Endothelial cell (in vitro differentiated cells): Measurements from ENCODE around the gene RERE. TPM values are rescaled to one million over a fixed set of nuclear protein-coding genes. Genes with fewer than 3 reads are reported as not detected.

Experiments used
- DNase-seq: peaks from one replicate; pipeline ENCODE4 v3.0.0; 2021; ENCODE audit warnings: low spot score
- H3K27ac Mint-ChIP-seq: one replicate; pipeline ENCODE4 v1.8.0; 2021; ENCODE audit warnings: mixed read lengths, inconsistent platforms; ENCODE audit not compliant: unreplicated experiment
- H3K27me3 Mint-ChIP-seq: one replicate; pipeline ENCODE4 v1.8.0; 2021; ENCODE audit warnings: mild to moderate bottlenecking, moderate library complexity, mixed read lengths, inconsistent platforms; ENCODE audit not compliant: unreplicated experiment
- H3K36me3 Mint-ChIP-seq: one replicate; pipeline ENCODE4 v1.8.0; 2021; ENCODE audit warnings: mild to moderate bottlenecking, low read depth, mixed read lengths, inconsistent platforms; ENCODE audit not compliant: unreplicated experiment
- H3K4me1 Mint-ChIP-seq: one replicate; pipeline ENCODE4 v1.8.0; 2021; ENCODE audit warnings: mild to moderate bottlenecking, mixed read lengths, inconsistent platforms; ENCODE audit not compliant: unreplicated experiment
- H3K4me3 Mint-ChIP-seq: one replicate; pipeline ENCODE4 v1.8.0; 2021; ENCODE audit warnings: mild to moderate bottlenecking, mixed read lengths, inconsistent platforms; ENCODE audit not compliant: unreplicated experiment
- H3K9me3 Mint-ChIP-seq: one replicate; pipeline ENCODE4 v1.8.0; 2021; ENCODE audit warnings: mixed read lengths, inconsistent platforms; ENCODE audit not compliant: unreplicated experiment
- total RNA-seq: library from RNA; stranded (reverse); fragmentation: NEBNext Ultra II Directional; extraction: Animal tissue kit (Norgen Biotek cat#: 25700); gene quantifications from one replicate; pipeline ENCODE4 v1.2.1, GENCODE V29; 2021; ENCODE audit not compliant: unreplicated experiment
- TF ChIP-seq, protein P1 (sequence below): fragments of 200-600 bp; sonication (generic); IDR thresholded peaks from one replicate; pipeline ENCODE4 v1.5.0; 2021; ENCODE audit warnings: antibody characterized with exemption; ENCODE audit not compliant: unreplicated experiment

The RERE gene
- total RNA-seq, 1 donor from 2014 or later: 115 TPM

DNA sequence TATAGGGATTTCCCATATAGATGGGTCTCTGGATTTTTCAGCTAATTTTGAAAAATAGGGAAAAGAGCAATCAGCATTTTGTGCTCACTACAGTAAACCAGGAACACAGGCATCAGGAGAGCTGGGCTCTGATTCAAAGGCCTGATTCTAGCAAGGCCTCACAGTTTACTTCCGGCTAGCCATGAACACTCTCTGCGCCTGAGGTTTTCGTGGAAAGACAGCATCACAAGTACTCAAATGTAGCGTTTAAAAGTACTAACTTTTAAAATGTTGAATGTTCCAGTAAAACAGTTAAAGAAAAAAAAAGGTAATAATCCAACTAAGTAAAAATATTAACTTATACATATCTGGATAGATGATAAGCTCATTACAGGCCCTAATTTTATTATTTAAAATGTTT, 379.0 kb downstream of the RERE start:
- no peaks in the 10 kb centered on the region for H3K36me3 Mint-ChIP-seq
- TF ChIP-seq, protein P1, sequence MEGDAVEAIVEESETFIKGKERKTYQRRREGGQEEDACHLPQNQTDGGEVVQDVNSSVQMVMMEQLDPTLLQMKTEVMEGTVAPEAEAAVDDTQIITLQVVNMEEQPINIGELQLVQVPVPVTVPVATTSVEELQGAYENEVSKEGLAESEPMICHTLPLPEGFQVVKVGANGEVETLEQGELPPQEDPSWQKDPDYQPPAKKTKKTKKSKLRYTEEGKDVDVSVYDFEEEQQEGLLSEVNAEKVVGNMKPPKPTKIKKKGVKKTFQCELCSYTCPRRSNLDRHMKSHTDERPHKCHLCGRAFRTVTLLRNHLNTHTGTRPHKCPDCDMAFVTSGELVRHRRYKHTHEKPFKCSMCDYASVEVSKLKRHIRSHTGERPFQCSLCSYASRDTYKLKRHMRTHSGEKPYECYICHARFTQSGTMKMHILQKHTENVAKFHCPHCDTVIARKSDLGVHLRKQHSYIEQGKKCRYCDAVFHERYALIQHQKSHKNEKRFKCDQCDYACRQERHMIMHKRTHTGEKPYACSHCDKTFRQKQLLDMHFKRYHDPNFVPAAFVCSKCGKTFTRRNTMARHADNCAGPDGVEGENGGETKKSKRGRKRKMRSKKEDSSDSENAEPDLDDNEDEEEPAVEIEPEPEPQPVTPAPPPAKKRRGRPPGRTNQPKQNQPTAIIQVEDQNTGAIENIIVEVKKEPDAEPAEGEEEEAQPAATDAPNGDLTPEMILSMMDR: no peak
- no peak for DNase-seq
- H3K4me3 Mint-ChIP-seq: no peak overlapping the region
- H3K27ac Mint-ChIP-seq: peak overlapping the region; percentile 99
- no peaks in the 10 kb centered on the region for H3K9me3 Mint-ChIP-seq
- peaks cover 31% of the 10 kb centered on the region for H3K4me1 Mint-ChIP-seq
- peaks cover 4% of the 10 kb centered on the region for H3K27me3 Mint-ChIP-seq

DNA sequence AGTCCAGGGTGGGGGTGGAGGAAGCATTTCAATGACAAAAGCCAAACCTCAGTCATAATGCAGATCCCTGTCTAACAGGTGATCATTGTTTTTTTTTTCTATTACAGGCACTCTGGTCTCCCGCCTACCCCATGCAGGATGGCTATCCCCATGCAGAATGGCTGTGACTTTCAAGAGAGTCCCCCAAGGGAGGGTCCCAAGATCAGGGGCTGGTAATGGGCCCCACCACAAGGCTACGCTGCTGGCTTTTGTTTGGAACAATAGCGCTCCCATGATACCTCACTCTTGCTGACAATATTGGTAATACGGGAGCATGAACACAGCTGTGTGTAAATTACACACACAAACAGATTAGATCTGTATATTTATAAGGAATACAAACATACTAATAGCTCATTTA, 380.1 kb downstream of the RERE start:
- Mint-ChIP-seq H3K4me1 (peaks cover 33% of the 10 kb centered on the region), H3K36me3 (peaks cover under 1% of the 10 kb centered on the region), H3K9me3 (no peaks in the 10 kb centered on the region), H3K4me3 (no peak overlapping the region), H3K27ac (peak overlapping the region; percentile 68), H3K27me3 (peaks cover 5% of the 10 kb centered on the region)
- TF ChIP-seq, protein P1: no peak
- no peak for DNase-seq

DNA sequence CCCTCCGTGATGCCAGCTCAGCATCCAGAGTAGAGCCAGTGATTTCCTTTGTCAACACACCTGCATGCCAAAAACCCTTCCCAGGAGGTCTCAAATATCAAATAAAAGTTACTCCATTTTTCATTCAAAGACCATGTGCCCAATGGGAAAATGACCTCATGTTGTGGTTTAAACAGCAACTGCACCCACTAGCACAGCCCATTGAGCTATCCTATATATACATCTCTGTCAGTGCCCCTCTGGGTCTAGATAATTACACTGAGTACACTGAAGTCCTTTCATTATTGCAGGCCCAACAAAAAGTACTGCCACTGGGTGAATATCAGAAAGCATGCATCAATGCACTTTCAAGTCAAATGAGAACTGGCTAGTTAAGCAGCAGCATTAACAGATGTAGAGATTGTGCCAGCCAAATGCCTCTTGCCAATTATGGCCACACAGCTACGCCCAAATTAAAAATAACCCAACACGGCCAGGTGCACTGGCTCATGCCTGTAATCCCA, 381.8 kb downstream of the RERE start:
- H3K36me3 Mint-ChIP-seq: peaks cover 3% of the 10 kb centered on the region
- TF ChIP-seq, protein P1: no peak
- DNase-seq: no peak
- no peaks in the 10 kb centered on the region for H3K9me3 Mint-ChIP-seq
- H3K27me3 Mint-ChIP-seq: peaks cover 9% of the 10 kb centered on the region
- H3K4me3 Mint-ChIP-seq: no peak overlapping the region
- no peak overlapping the region for H3K27ac Mint-ChIP-seq
- peaks cover 36% of the 10 kb centered on the region for H3K4me1 Mint-ChIP-seq

DNA sequence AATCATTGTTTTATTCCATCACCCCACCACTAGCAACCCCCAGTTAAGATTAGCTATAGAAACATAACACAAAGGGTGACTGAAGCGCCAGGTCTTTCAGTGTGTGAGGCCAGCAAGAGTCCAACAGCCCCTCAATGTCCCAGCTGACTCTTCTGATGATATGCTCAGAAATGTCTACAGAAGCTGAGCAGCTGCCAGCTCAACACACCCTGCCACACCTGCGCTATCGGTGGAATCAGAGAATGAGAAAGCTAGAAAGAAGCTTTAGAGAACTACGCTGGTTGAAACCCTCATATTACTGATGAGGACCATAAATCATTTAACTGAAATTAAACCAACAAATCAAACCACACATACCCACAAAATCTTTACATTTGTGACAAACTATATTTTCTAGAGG, 383.3 kb downstream of the RERE start:
- peaks cover 9% of the 10 kb centered on the region for H3K27me3 Mint-ChIP-seq
- no peak overlapping the region for H3K27ac Mint-ChIP-seq
- TF ChIP-seq, protein P1: no peak
- H3K36me3 Mint-ChIP-seq: peaks cover 3% of the 10 kb centered on the region
- H3K4me3 Mint-ChIP-seq: no peak overlapping the region
- H3K4me1 Mint-ChIP-seq: peaks cover 25% of the 10 kb centered on the region
- DNase-seq: no peak
- no peaks in the 10 kb centered on the region for H3K9me3 Mint-ChIP-seq

DNA sequence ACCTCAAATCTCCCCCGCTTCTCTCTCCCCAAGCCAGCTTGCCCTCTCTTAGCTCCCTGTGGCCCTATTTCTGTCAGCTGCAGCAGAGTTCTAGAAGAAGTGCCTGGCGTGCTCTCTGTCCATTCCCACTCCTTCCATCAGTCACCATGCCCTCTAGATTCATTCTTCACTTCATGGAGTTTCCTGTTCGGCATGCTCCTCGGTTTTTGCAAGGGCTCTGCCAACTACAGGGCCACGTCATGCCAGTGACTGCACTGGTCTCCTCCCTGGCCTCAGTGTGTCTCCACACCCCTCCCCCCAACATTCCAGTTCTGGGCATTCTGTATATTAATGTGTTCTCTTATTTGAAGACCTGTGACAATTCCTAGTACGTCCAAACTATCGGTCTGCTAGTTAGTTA, 385.7 kb downstream of the RERE start:
- H3K4me1 Mint-ChIP-seq: peaks cover 18% of the 10 kb centered on the region
- TF ChIP-seq, protein P1: no peak
- H3K27ac Mint-ChIP-seq: peak overlapping the region; percentile 62
- no peak for DNase-seq
- no peak overlapping the region for H3K4me3 Mint-ChIP-seq
- peaks cover 9% of the 10 kb centered on the region for H3K27me3 Mint-ChIP-seq
- peaks cover 3% of the 10 kb centered on the region for H3K36me3 Mint-ChIP-seq
- H3K9me3 Mint-ChIP-seq: no peaks in the 10 kb centered on the region
